ENCODE data around the gene RABIF. TPM values are rescaled to one million over a fixed set of nuclear protein-coding genes. Genes with fewer than 3 reads are reported as not detected.
A peak's percentile ranks its signal among the peaks of the same experiment; 100 is the strongest.

Gene RABIF
- total and polyA plus RNA-seq, 10 donors: 5.9 to 11.5 (median 9.2) TPM

- Histone ChIP-seq H3K9me3 (no peaks in the 10 kb centered on the region), H3K27ac (peak overlapping the region in 7 of 8 donors; percentile 14 to 74 (median 55)), H3K4me1 (peaks cover 6 to 66% (median 30%) of the 10 kb centered on the region in 6 donors), H3K36me3 (no peaks in the 10 kb centered on the region), H3K4me3 (no peak overlapping the region), H3K27me3 (replicated peaks in 1 of 7) (peaks cover 0 to 23% (median 0%) of the 10 kb centered on the region in 7 donors)
- WGBS, 5 donors: 15 to 37% (median 24%) methylated on average over 6 of the region's 6 CpGs
- intact Hi-C loops (cut with DNase I; ENCODE audit: low total_unique reads): no loop called here
- DNase-seq: no peak
- peak in 1 of 3 donors; percentile 63 for TF ChIP-seq POLR2AphosphoS5 (IDR thresholded peaks at IDR 0.05)
- TF ChIP-seq CTCF (IDR thresholded peaks at IDR 0.05 in 8 of 11, conservative IDR thresholded peaks at IDR 0.05 in 3 of 11): no peak
- TF ChIP-seq POLR2A (IDR thresholded peaks at IDR 0.05): no peak
Measured at GRCh38 chr1:202858331-202858730, 30.6 kb downstream of the RABIF start.

- Histone ChIP-seq H3K27me3 (replicated peaks in 1 of 7) (peaks cover 0 to 23% (median 0%) of the 10 kb centered on the region in 7 donors), H3K36me3 (no peaks in the 10 kb centered on the region), H3K4me1 (peaks cover 5 to 61% (median 29%) of the 10 kb centered on the region in 6 donors), H3K27ac (peak overlapping the region in 2 of 8 donors; percentile 42 to 74), H3K4me3 (no peak overlapping the region), H3K9me3 (no peaks in the 10 kb centered on the region)
- no peak for DNase-seq
- intact Hi-C loops (cut with DNase I; ENCODE audit: low total_unique reads): no loop called here
- TF ChIP-seq CTCF (IDR thresholded peaks at IDR 0.05 in 8 of 11, conservative IDR thresholded peaks at IDR 0.05 in 3 of 11): no peak
- WGBS, 5 donors: 57 to 73% (median 65%) methylated on average over 4 of the region's 4 CpGs
Measured at GRCh38 chr1:202857136-202857610, 31.8 kb downstream of the RABIF start.

GRCh38 chr1:202856014-202856413, 32.9 kb downstream of the RABIF start:
- Histone ChIP-seq H3K27ac (no peak overlapping the region), H3K4me1 (peaks cover 0 to 49% (median 19%) of the 10 kb centered on the region in 6 donors), H3K9me3 (no peaks in the 10 kb centered on the region), H3K36me3 (no peaks in the 10 kb centered on the region), H3K27me3 (replicated peaks in 1 of 7) (peaks cover 0 to 12% (median 0%) of the 10 kb centered on the region in 7 donors), H3K4me3 (no peak overlapping the region)
- intact Hi-C loops (cut with DNase I; ENCODE audit: low total_unique reads): no loop called here
- TF ChIP-seq POLR2A (IDR thresholded peaks at IDR 0.05): no peak
- TF ChIP-seq POLR2AphosphoS5 (IDR thresholded peaks at IDR 0.05): no peak
- TF ChIP-seq CTCF (IDR thresholded peaks at IDR 0.05 in 8 of 11, conservative IDR thresholded peaks at IDR 0.05 in 3 of 11): no peak
- no peak for DNase-seq
- 54 to 89% (median 77%) methylated on average over 2 of the region's 2 CpGs for WGBS, 5 donors

GRCh38 chr1:202854787-202855186, 34.2 kb downstream of the RABIF start:
- H3K36me3 ChIP-seq: no peaks in the 10 kb centered on the region
- TF ChIP-seq CTCF (IDR thresholded peaks at IDR 0.05 in 8 of 11, conservative IDR thresholded peaks at IDR 0.05 in 3 of 11): no peak
- TF ChIP-seq POLR2AphosphoS5 (IDR thresholded peaks at IDR 0.05): no peak
- TF ChIP-seq POLR2A (IDR thresholded peaks at IDR 0.05): no peak
- H3K4me3 ChIP-seq: no peak overlapping the region
- no peak overlapping the region for H3K27ac ChIP-seq
- H3K9me3 ChIP-seq: no peaks in the 10 kb centered on the region
- DNase-seq: no peak
- WGBS, 5 donors: 84 to 95% (median 92%) methylated on average over 7 to 8 of the region's 8 CpGs
- H3K27me3 ChIP-seq (replicated peaks in 1 of 7): no peaks in the 10 kb centered on the region
- intact Hi-C loops (cut with DNase I; ENCODE audit: low total_unique reads): no loop called here
- peaks cover 0 to 43% (median 14%) of the 10 kb centered on the region in 6 donors for H3K4me1 ChIP-seq

All from spleen (tissue), 11 donors.